ENCODE measurements around the gene QKI. TPM values are rescaled to one million over a fixed set of nuclear protein-coding genes. Genes with fewer than 3 reads are reported as not detected.

QKI gene
- total and polyA plus RNA-seq, 2 donors (not counting 3 experiments of a cell fraction or from before 2014, with no cell fraction given): 178 to 232 TPM

- no peak for FAIRE-seq
- Histone ChIP-seq H3K9me3 (replicated peaks; ENCODE audit: control insufficient read depth, insufficient read depth, low read length) (no peaks in the 10 kb centered on the region), H3K27me3 (ENCODE audit: control insufficient read depth in 2 of 2, insufficient read depth in 2 of 2, low read length in 2 of 2) (no peaks in the 10 kb centered on the region), H3K36me3 (ENCODE audit: control insufficient read depth in 2 of 2, extremely low read depth in 1 of 2, insufficient read depth in 2 of 2, low read length in 2 of 2) (no peaks in the 10 kb centered on the region), H3K27ac (ENCODE audit: insufficient read depth, low read depth, low read length) (no peak overlapping the region), H3K79me2 (ENCODE audit: control insufficient read depth, insufficient read depth, low read length) (peaks cover 97% of the 10 kb centered on the region), H3K4me3 (replicated peaks in 1 of 3; ENCODE audit: insufficient read depth in 1 of 3, low read depth in 1 of 3, low read length in 3 of 3) (no peak overlapping the region), H4K20me1 (replicated peaks; ENCODE audit: control insufficient read depth, extremely low read depth, insufficient read depth, low read length) (peaks cover 40% of the 10 kb centered on the region), H3K4me2 (ENCODE audit: insufficient read depth, low read length) (peak overlapping the region; percentile 60), H3K9me1 (replicated peaks; ENCODE audit: control insufficient read depth, extremely low read depth, insufficient read depth, low read length) (no peaks in the 10 kb centered on the region), H2AFZ (ENCODE audit: low read depth, low read length) (no peak overlapping the region), H3K4me1 (ENCODE audit: control insufficient read depth, extremely low read depth, insufficient read depth, low read length) (peaks cover 28% of the 10 kb centered on the region), H3K9ac (replicated peaks; ENCODE audit: extremely low read depth, insufficient read depth, low read length) (no peak overlapping the region)
- dilution Hi-C loops (cut with MboI; ENCODE audit: extremely low pct_ligation_motif_present, low sequenced_read_pairs) (no loop called here), intact Hi-C loops (cut with micrococcal nuclease) (no loop called here)
- POLR2A ChIA-PET: no interaction called here
- no peak for DNase-seq (ENCODE audit: low read depth, low spot score)
- BruUV-seq (replicated peaks): no TSS peak
- CTCF ChIA-PET: interaction anchor here (0.7 to 2.9 kb wide), 5 partner anchors 9 to 257 kb away, joined by 3 to 12 read pairs (median 4); no protein-coding TSS in a partner anchor
- TF ChIP-seq JUN (IDR thresholded peaks at IDR 0.05; ENCODE audit: borderline replicate concordance, insufficient read depth, insufficient read length, low read depth): no peak
- TF ChIP-seq POLR2AphosphoS5 (IDR thresholded peaks at IDR 0.05; ENCODE audit: insufficient read depth, low read depth, low read length): no peak
- TF ChIP-seq, protein P1, sequence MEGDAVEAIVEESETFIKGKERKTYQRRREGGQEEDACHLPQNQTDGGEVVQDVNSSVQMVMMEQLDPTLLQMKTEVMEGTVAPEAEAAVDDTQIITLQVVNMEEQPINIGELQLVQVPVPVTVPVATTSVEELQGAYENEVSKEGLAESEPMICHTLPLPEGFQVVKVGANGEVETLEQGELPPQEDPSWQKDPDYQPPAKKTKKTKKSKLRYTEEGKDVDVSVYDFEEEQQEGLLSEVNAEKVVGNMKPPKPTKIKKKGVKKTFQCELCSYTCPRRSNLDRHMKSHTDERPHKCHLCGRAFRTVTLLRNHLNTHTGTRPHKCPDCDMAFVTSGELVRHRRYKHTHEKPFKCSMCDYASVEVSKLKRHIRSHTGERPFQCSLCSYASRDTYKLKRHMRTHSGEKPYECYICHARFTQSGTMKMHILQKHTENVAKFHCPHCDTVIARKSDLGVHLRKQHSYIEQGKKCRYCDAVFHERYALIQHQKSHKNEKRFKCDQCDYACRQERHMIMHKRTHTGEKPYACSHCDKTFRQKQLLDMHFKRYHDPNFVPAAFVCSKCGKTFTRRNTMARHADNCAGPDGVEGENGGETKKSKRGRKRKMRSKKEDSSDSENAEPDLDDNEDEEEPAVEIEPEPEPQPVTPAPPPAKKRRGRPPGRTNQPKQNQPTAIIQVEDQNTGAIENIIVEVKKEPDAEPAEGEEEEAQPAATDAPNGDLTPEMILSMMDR (IDR thresholded peaks at IDR 0.05; ENCODE audit: extremely low read depth in 1 of 2, insufficient read depth in 1 of 2, low read depth in 1 of 2, low read length in 2 of 2): no peak
- no peak for TF ChIP-seq GATA2 (IDR thresholded peaks at IDR 0.05; ENCODE audit: insufficient read depth, insufficient read length, low read depth, low read length)
- no peak for TF ChIP-seq MYC (IDR thresholded peaks at IDR 0.05; ENCODE audit: low read depth, low read length)
- no peak for TF ChIP-seq POLR2A (IDR thresholded peaks at IDR 0.05; ENCODE audit: low read depth, low read length)
- no peak for TF ChIP-seq FOS (IDR thresholded peaks at IDR 0.05; ENCODE audit: borderline replicate concordance, insufficient read depth, low read length)
- TF ChIP-seq EZH2 (IDR thresholded peaks at IDR 0.05; ENCODE audit: borderline replicate concordance, low read depth, low read length, severe bottlenecking): no peak
- TF ChIP-seq, protein P2, sequence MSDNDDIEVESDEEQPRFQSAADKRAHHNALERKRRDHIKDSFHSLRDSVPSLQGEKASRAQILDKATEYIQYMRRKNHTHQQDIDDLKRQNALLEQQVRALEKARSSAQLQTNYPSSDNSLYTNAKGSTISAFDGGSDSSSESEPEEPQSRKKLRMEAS (IDR thresholded peaks at IDR 0.05; ENCODE audit: insufficient read depth, insufficient read length): no peak
Observed at GRCh38 chr6:163437466-163437865, 22.9 kb downstream of the QKI start.

Data from endothelial cell of umbilical vein (primary cell).